Measurements from ENCODE around the gene C22orf39.
"Not testable (repeated sequence)": the region's sequence is repeated elsewhere in the genome, so short reads cannot be mapped to it uniquely, and the experiment has no call there.

The C22orf39 gene

GRCh38 chr22:19453718-19454117 is 6.2 kb upstream of the C22orf39 start:
- DNase-seq (ENCODE audit: low read depth in 2 of 2), result no peak

GRCh38 chr22:19451570-19451969 is 4.1 kb upstream of the C22orf39 start:
- no peak for DNase-seq (ENCODE audit: low read depth in 2 of 2)

GRCh38 chr22:19450363-19451175 is 3.1 kb upstream of the C22orf39 start:
- no peak for DNase-seq (ENCODE audit: low read depth in 2 of 2)

DNA sequence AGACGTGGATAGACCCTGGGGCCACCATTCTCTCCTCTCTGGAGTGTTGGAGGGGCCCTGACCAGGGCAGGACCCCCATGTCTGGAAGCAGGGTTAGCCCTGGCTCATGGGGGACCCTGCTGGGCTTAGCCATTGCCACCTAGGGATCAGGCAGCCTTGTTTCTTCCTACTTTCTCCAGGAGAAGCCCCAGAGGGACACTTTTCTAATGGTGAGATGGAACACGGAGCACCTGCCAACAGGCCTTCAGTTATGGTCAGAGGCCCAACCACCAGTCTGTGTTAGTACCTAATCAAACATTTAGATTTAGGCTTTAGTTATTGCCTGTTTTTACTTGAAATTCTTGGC is 1.9 kb upstream of the C22orf39 start:
- no peak for DNase-seq (ENCODE audit: low read depth in 2 of 2)

DNA sequence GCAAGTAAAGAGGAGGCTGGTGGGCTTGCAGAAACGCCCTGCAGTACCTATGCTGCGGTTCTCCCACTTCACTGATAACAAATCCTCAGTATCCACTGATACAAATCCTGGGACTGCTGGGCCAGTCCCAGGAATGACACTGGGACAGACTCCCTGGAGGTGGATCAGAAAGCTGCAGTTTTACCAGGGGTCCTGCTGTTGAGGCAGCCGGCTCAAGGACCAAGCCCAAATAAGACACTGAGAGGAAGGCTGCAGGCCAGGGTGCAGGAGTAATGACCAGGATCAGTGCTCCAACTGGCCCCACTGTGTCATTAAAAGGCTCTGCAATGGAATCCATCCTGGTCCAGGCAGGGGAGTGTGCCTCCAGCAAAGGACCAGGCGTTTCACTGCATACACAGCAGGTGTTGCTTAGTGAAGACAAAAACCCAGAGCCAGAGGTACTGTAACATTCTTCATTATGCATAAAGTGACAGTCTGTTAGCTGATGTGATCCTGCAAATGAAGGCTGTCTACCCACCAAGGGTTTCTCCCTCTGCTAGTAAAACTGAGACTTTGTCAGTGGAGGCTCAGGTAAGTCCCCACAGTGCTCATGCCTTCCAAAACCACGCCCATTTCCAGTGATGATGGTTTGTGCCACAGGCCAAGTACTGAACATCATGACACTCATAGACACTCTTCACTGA is 1.4 kb upstream of the C22orf39 start:
- peak in 1 of 2 experiments; percentile 31 for DNase-seq (ENCODE audit: low read depth in 2 of 2)

DNA sequence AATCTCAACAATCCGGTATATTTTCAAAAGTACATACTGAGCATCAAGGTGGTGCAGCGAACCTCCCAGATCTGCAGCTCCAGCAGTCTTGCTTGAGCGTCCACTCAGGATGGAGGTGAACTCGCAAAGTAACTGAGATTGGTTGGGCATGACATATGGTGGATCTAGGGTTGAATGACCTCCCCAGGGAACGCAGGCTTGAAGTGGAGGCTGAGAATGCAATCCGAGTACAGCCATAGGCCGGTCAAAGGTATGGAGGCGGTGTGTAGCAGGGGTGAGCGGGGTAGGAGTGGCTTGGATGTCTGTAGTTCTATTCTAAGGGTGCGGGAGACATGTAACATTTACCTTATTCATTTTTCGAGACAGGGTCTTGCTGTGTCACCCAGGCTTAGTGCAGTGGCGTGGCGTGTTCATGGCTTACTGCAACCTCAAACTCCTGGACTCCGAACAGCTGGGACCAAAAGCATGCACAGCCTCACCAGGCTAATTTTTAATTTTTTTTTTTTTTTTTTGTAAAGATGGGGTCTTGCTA is 631 bp upstream of the C22orf39 start:
- no peak for DNase-seq (ENCODE audit: low read depth in 2 of 2)

DNA sequence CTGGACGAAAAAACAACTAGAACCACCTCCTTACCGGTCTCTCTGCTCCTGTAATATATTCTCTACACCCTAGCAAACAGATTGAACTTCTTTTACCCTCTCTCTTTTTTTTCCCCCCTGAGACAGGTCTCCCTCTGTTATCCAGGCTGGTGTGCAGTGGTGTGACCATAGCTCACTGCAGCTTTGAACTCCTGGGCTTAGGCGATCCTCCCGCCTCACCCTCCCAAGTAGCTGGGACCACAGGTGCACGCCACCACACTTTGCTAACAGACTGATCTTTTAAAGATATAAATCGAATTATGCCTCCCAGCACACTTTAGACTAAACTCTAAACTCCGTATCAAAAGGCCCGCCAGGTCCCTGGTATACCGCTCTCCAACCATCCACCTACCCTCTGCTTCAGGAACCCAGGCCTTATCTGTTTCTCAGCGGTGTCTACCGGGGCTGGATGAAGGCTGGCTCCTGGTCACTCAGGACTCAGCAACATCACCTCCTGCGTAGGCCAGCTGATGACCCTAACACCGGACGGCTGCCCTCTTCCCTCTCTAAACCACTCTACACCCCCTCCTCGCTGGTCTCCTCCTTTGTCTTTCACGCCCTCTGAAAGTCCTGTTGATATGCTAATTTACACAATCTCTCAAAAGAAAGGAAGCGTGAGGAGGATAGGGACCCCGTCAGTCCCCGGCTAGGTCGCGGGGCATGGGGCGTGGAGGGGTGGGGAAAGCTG is 745 bp downstream of the C22orf39 start:
- DNase-seq (ENCODE audit: low read depth in 2 of 2), result no peak

DNA sequence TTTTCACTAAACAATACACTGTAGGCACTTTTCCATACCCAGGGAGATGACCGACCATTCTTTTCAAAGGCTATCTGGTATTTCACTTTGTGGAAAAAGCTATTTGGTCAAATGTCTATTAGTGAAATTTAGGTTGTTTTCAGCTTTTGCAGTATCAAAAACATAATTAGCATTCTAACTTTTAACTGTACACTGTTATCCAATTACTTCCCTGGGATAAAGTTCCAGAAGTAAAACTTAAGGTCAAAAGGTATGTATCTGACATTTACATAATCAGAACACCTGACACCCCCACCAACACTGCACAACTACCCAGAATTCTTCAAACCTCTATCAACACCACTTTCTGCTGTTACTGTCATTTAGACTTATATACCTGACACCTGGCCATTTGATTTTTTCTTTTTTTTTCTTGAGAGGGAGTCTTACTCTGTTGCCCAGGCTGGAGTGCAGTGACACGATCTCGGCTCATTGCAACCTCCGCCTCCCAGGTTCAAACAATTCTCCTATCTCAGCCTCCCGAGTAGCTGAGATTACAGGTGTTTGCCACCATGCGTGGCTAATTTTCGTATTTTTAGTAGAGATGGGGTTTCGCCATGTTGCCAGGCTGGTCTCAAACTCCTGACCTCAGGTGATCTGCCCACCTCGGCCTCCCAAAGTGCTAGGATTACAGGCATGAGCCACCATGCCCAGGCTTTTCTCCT is 2.1 kb downstream of the C22orf39 start:
- not testable (repeated sequence) for DNase-seq (ENCODE audit: low read depth in 2 of 2)

DNA sequence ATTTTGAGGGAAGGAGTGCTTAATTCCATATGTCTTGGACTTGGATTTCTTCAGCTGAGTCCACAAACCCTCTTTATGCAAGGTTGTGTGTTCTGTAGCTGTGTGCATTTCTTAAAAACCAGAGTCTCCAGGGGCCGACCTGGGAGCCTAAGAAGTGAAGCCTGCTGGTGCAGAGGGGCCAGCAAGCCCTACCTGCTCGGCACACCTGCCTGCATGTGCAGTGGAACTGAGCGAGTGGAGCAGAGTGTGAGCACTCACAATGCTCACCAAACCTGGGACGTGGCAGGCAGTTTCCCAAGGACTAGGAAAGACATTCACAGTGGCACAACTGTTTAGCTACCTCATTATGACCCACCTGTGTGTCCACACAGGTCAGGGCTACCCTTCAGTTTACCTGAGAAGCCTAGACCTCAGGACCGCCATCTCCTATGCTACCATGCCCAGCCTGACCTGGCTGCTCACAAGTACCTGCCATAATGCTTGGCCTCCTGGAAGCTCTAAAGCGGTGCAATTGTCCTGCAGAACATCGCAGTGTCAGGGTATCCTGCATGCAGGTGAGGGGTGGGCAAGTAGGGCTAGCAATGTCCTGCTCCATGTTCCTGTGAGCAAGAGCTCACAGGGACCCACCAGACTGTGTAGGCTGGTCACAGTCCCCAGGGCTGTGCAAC is 3.8 kb downstream of the C22orf39 start:
- DNase-seq (ENCODE audit: low read depth in 2 of 2), result no peak

DNA sequence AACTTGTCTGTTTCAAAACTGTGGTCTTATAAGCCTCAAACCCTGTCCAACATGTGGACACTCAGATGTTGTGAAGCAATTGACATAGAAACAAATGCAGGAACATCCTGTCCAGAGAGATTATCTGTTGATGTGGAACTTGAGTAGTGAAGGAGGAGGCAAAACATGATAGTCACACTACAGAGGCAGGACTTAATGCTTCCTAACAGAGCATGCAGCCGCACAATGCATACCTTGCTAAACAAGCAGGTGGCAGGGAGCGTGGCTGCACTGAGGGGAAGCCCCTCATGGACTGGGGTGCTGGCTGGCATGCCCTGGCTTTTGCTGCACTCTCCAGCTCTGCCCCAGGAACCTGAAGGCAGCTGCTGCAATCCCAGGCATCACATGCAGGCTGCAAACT is 5.3 kb downstream of the C22orf39 start:
- no peak for DNase-seq (ENCODE audit: low read depth in 2 of 2)

DNA sequence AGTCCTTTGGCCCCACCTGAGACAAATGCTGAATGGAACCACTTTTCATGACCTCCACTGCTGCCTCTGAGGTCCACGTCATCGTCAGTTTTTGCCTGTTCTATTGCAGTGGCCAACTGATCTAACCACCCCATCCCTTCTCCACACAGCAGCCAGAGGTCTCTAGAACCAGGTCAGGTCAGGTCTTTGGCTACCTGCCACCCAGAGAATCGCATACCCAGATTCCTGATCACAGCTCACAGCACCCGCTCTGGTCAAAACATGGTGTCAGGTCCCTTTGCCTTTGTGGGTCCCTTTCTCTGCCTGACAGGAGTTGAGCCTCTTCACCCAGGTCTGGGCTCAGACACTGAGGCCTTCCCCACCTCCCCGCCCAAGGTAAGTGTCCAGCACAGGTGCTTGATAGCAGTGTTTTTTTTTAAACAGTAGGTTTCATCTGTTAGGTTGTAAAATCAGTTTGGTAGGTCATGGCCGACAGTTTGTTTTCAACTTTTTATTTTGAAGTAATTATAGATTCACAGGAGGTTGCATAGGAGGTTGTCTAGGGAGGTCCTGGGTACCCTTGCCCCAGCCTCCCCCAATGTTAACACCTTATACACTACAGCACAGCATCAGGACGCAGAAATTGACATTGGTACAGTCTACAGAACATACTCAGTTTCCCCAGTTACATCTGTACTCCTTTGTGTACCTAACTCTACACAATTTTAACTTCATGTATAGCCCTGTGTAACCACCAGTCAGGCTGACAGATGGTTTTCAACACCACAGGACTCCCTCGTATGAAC is 6.9 kb downstream of the C22orf39 start:
- no peak for DNase-seq (ENCODE audit: low read depth in 2 of 2)

GRCh38 chr22:19438298-19438697 is 9.2 kb downstream of the C22orf39 start:
- DNase-seq (ENCODE audit: low read depth in 2 of 2), result no peak

GRCh38 chr22:19436444-19437161 is 10.9 kb downstream of the C22orf39 start:
- DNase-seq (ENCODE audit: low read depth in 2 of 2), result not testable (repeated sequence)

GRCh38 chr22:19434829-19435580 is 12.5 kb downstream of the C22orf39 start:
- DNase-seq (ENCODE audit: low read depth in 2 of 2), result no peak

DNA sequence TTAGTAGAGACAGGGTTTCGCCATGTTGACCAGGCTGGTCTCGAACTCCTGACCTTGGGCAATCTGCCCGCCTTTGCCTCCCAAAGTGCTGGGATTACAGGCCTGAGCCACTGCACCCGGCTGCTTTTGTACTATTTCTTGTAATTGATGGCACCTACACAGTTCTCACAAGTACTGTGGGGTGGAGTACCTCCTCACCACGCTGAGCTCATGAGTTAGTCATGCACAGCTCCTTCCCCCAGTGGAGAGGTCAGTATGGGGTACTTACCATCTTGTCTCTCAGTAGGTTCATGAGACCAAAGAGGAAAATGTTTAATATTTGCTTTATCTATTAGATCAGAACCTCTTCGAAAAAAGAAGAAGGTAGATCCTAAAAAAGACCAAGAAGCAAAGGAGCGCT is 13.1 kb downstream of the C22orf39 start:
- no peak for DNase-seq (ENCODE audit: low read depth in 2 of 2)

DNA sequence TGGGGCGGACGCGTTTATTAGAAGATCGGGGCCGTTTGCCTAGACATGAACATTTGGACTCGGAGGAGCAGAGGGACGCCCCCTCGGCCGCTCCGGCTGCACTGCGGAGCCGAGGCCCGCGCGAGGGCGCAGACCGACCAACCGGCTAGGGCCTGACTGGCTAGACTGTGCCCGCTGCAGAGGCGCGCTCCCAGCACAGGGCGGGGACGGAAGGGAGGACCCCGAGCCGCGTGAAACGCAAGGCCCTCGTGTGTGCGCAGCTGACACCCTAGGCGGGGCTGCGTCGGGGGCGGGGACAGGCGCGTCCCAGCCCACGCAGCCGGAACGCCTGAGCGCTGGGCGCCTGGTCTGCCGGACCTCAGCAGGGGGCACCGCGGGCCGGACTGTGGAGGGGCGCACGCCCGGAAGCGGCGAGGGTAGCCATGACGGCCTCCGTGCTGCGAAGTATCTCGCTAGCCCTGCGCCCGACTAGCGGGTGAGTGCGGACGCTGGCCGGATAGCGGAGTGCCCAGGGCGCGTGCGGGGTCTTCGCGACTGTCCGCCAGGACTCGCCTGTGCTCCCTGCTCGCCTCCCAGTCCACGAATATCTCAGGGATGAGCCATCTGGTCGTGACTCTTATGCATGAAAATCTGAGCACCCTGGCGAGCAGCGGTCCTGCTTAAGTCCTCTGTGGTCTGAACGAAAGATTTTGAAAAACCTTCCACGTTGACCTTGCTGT is 15.2 kb downstream of the C22orf39 start, which contains the start of gene MRPL40:
Gene MRPL40, plus strand, starts transcription at position 413 of the 719 bp plus-strand sequence. Its CDS starts 10 bp downstream, at position 423.
- peak; percentile 85 to 88 for DNase-seq (ENCODE audit: low read depth in 2 of 2)

- DNase-seq (ENCODE audit: low read depth in 2 of 2), result peak; percentile 81 to 82
Observed at GRCh38 chr22:19431649-19432132, 15.8 kb downstream of the C22orf39 start, which contains the start of gene HIRA. Gene HIRA, minus strand, starts transcription at chr22:19431733. Its CDS starts 257 bp downstream, at chr22:19431476.
